ENCODE data around the gene TRPM7. TPM values are rescaled to one million over a fixed set of nuclear protein-coding genes. Genes with fewer than 3 reads are reported as not detected.

TRPM7 gene
- total and polyA plus RNA-seq, 9 of the 15 experiments (the other 6 are each of a cell fraction or from before 2014, with no cell fraction given), result 12.3 to 59.2 (median 31.5) TPM

- no peak for TF ChIP-seq VEZF1 (CRISPR knock-in tag; IDR thresholded peaks at IDR 0.05)
- TF ChIP-seq DLX4 (CRISPR knock-in tag; IDR thresholded peaks at IDR 0.05), result no peak
- no peak for TF ChIP-seq TAL1 (IDR thresholded peaks at IDR 0.05)
- TF ChIP-seq ZNF232 (CRISPR knock-in tag; IDR thresholded peaks at IDR 0.05), result no peak
- TF ChIP-seq MBD1 (CRISPR knock-in tag; IDR thresholded peaks at IDR 0.05), result no peak
- TF ChIP-seq ZBTB9 (CRISPR knock-in tag; IDR thresholded peaks at IDR 0.05), result no peak; the same call in 1 of the 2 replicates
- no peak for TF ChIP-seq FOXM1 (IDR thresholded peaks at IDR 0.05; ENCODE audit: low read depth)
- TF ChIP-seq FOXM1 (CRISPR knock-in tag; IDR thresholded peaks at IDR 0.05; ENCODE audit: low read depth), result no peak
- TF ChIP-seq GMEB1 (CRISPR knock-in tag; IDR thresholded peaks at IDR 0.05), result peak; percentile 95
- peak; percentile 45; the same call in 1 of the 2 replicates for TF ChIP-seq HBP1 (CRISPR knock-in tag; IDR thresholded peaks at IDR 0.05)
- TF ChIP-seq MNT (conservative IDR thresholded peaks at IDR 0.05), result peak; percentile 61 to 78
- no peak for TF ChIP-seq RBM15 (IDR thresholded peaks at IDR 0.05; ENCODE audit: insufficient read depth, low read length)
- TF ChIP-seq C11orf30 (IDR thresholded peaks at IDR 0.05; ENCODE audit: low read depth), result peak; percentile 79
- no peak; the same call in 1 of the 2 replicates for TF ChIP-seq DNMT1 (IDR thresholded peaks at IDR 0.05)
- no peak for TF ChIP-seq U2AF2 (optimal IDR thresholded peaks at IDR 0.05; ENCODE audit: low read depth, low read length)
These were observed at the start of gene TRPM7 (continued) for GRCh38 chr15:50686469-50687301.
